Fibroblast of villous mesenchyme (primary cell): ENCODE results near the gene UBE2D4. TPM values are rescaled to one million over a fixed set of nuclear protein-coding genes. Genes with fewer than 3 reads are reported as not detected.
"Not testable (repeated sequence)": the region's sequence is repeated elsewhere in the genome, so short reads cannot be mapped to it uniquely, and the experiment has no call there.

ENCODE experiments used
- DNase-seq: peaks from one replicate; pipeline ENCODE4 v3.0.0-alpha.2; 2010; ENCODE audit warnings: low read depth
- H3K4me3 ChIP-seq: 2 replicates; pipeline ENCODE4 v1.5.1; 2011; ENCODE audit warnings: low read depth, mild to moderate bottlenecking, low read length
- CTCF ChIP-seq: IDR thresholded peaks from 2 replicates; pipeline ENCODE4 v1.5.1; 2012; ENCODE audit warnings: low read depth, mild to moderate bottlenecking, low read length; ENCODE audit not compliant: insufficient read depth
- total RNA-seq: library from RNA; depleted of rRNA; stranded (reverse); fragments of >200 nt; gene quantifications from 2 replicates; pipeline ENCODE4 v1.2.3, GENCODE V29; 2012

Gene UBE2D4
- total RNA-seq, 1 donor, result 11.7 TPM

DNA sequence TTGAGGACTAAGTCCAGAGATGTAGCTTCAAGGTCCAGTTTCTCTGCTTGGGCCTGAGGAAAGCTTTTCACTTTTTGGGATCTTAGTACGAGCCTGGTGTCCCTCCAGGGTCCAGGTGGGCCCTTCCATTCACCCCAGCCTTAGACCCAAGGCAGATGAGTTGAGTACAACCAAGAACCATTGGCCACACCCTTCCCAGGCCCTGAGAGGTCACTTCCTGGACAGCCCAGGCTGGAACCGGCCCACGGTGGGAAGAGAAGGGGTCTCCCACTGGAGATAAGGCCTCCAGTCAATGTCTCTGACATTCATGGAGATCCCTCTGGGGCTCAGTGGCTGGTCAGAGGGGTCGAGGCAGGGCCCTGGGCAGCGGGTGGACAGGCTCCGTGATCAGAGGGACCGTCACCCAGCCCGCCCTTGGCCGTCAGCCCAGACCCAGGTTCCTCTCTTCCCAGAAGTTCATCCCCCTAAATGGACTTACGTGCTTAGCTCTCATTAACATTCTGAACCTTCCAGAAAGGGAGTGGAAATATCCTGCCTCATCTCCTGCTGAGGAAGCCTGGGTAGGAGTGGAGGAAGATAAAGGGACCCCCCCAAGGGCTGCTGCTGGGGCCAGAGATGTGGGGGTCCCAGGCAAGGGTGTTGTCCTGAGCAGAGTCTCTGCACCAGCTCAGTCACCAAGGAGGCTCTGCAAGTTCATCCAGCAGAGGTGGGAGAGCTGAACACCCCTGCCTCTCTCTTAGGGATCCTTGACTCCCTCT lies 48.7 kb downstream of the UBE2D4 start:
- not testable (repeated sequence) for H3K4me3 ChIP-seq, DNase-seq

GRCh38 chr7:43977525-43977924 lies 51.3 kb downstream of the UBE2D4 start:
- no peak overlapping the region for H3K4me3 ChIP-seq
- no peak for TF ChIP-seq CTCF
- no peak for DNase-seq

DNA sequence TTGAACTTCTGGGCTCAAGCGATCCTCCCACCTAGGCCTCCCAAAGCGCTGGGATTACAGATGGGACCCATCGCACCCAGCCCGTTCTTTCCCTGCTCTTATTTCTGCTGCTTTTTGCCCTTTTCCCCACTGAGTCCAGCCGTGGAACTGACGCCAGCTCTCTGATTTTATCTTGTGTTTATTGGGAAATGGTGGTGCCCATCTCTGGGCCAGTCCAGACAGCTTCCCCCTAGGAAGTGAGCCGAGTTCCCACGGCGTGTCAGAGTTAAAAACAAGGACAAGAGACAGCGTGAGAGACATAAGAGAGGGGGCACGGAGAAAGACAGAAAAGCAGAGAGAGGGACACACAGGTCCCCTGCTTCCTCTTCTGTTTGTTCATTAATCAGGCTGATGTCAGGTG lies 51.9 kb downstream of the UBE2D4 start:
- not testable (repeated sequence) for DNase-seq, H3K4me3 ChIP-seq

DNA sequence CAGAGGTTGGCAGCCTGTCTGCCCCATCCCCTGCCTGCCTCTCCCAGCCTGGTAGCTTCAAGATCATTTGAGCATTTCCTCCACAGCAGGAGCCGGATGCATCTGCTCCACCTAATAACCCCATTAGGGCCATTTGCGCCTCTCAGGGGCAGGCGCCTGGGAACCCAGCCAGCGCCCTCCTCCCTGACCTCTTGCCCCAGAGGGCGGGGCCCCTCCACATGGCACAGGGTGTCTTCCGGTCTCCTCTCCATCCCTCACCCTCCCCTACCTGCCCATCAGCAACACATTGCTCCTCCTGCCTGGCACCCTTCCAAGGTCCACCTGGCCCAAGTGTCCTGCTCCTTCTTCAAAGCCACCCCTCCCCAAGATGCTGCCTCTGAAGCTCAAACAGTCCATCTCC lies 56.6 kb downstream of the UBE2D4 start:
- not testable (repeated sequence) for H3K4me3 ChIP-seq, DNase-seq

GRCh38 chr7:43983736-43984135 lies 57.5 kb downstream of the UBE2D4 start:
- not testable (repeated sequence) for DNase-seq, H3K4me3 ChIP-seq

DNA sequence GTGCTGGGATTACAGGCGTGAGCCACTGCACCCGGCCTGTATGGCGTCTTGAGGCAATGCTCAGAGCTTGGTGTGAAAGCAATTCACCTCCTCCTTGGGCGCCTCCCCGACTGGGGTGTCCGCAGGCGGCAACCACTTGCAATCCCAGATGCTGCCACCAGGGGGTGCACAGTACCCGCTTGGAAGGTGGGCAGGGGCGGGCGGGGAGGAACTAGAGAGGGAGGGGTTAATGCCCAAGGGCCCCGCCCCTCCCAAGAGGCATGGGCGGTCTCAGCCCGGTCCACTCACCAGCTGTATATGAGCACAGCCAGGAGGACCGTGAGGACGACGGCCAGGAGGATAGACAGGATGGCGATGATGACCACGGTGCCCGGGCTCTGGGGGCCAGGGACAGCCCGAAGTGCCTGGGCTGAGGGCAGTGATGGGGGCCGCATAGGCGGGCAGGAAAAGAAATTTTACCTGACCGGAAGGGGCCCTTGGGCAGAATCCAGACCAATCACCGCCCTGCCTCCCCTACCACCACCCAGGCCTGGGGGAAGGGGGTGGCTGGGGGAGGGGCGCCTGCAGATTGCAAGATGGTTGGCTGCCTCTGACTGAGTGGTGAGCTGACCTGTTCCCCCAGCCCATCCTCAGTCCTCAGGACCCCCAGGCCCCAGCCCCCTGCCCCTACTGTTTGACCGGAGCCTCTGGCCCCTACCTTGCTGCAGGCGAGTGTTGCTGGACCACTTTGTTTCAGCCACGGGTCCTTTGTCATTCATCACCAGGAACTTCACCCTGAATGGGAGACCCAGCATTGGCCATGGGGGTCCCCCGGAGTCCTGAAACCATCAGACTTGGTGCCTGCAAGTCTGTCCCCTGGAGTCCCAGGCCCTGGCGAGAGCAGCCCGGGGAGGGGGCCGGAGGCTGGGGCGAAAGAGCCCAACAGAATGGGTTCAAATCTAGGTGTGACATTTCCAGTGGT lies 59.9 kb downstream of the UBE2D4 start:
- not testable (repeated sequence) for H3K4me3 ChIP-seq
- DNase-seq, result peak; percentile 68
- peak; percentile 58 for TF ChIP-seq CTCF

DNA sequence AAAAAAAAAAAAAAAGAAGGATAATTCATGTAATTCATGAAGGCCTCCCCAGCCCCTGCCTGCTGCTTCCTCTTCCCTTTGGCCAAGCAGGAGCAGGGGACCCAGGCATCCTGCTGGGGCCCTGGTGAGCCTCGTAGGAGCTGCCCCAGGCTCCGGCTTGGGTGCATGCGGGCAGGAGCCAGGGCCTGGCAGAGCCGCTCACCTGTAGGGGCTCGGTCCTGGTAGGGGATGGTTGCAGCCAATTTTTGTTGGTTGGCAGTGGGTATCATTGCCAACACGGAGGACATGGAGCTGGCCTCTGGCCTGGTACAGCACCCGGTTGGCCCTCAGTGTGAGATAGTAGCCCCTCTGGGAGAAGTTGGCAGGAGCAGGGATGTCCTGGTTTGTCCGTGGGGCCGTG lies 61.2 kb downstream of the UBE2D4 start:
- not testable (repeated sequence) for H3K4me3 ChIP-seq, DNase-seq

DNA sequence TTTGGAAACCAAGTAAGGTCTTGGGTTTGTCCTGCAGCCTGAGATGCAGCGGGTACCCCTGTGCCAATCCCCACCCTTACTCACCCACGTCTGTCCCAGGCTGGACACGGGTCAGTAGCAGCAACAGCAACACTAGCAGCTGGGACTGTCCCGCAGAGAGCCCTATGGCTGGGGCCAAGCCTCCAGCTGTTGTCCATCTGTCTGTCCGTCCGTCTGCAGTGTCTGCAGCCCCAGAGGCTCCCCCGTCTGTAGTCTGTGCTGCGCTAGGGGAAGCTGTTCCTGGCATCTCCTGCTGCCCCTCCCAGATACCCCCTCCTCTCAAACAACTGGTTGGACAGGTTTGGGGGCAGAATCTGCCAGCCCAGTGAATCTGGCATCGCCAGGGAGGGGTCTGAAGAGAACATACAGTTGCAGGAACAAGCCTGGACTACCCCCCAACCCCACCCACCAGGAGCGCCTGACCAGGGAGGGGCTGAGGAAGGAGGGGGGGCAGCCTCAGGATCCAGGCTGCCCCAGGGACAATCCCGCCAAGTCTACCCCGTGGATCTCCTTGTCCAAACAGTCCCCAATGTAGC lies 63.9 kb downstream of the UBE2D4 start:
- H3K4me3 ChIP-seq, DNase-seq: not testable (repeated sequence)

DNA sequence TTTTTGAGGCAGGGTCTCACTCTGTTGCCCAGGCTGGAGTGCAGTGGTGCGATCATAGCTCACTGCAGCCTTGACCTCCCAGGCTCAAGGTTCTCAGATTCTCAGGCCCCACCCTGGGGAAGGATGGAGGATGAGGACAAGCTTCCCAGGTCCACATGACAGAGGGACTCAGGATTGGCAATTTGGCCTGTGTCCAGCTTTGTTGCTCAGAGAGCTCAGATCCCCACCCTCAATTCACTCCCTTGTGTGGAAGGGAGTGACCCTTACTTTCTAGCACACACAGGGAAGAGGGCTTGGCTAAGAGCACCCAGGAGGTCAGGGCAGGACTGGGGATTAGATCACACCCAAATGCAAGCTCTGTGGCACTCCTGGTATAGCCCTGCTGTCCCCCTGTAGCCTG lies 64.6 kb downstream of the UBE2D4 start:
- not testable (repeated sequence) for H3K4me3 ChIP-seq, DNase-seq

DNA sequence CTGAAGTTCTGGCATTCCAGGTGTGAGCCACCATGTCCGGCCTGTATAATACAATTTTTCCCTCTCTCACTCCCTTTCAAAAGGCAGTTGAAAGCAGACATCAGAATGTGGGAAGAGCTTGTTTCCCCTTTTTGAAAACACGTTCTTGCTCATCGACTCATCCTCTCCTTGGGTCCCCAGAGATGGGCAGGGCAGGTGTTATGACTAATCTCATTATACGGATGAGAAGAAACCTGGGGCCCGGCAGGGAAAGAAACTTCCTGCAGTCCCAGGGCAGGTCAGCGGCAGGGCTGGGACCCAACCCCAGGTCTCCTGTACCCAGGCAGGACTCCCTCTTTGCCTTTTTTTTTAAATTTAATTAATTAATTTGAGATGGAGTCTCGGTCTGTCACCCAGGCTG lies 66.7 kb downstream of the UBE2D4 start:
- H3K4me3 ChIP-seq, DNase-seq: not testable (repeated sequence)

- not testable (repeated sequence) for H3K4me3 ChIP-seq, DNase-seq
Observed at GRCh38 chr7:43994681-43995080, 68.4 kb downstream of the UBE2D4 start.

DNA sequence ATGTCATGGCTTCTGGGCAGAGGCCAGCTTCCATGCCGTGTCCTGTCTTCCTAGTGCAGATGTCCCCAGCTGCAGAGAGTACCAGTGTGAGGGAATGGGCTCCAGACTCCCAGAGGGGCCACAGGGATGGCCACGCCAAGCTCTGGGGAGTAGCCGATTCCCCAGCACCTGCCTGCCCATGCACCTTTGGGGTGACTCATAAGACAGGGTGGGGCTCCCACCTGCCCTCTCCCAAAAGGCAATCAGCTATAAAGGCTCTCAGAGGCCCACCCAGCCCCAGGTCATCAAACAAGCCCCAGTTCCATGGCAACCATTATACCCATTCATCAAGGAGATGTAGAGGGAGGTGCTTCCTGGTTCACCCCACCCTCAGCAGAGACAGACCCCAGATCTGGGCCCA lies 71.3 kb downstream of the UBE2D4 start, which contains the start of gene SPDYE1:
Gene SPDYE1, plus strand, starts transcription at position 366 of the 400 bp plus-strand sequence. CDS start 2,053 bp downstream, outside the sequence.
- not testable (repeated sequence) for H3K4me3 ChIP-seq, DNase-seq
